Tibial nerve (tissue), 4 donors: ENCODE data around the gene DDX56.

Experiments used
- EP300 ChIP-seq, 2 donors: sonication (generic); formaldehyde crosslinking; IDR thresholded peaks; one replicate each; pipeline ENCODE4 v1.6.1; 2017; ENCODE audit warnings: antibody characterized with exemption in 2 of 2, mild to moderate bottlenecking in 1 of 2
- POLR2A ChIP-seq, 2 donors: fragments of 450-650 bp; IDR thresholded peaks; one replicate each; pipeline ENCODE4 v1.6.1; 2017; ENCODE audit warnings: antibody characterized with exemption in 2 of 2, mild to moderate bottlenecking in 2 of 2, moderate library complexity in 2 of 2
- TF ChIP-seq, protein P1 (sequence below), 5 experiments: fragments of 200-600 bp in 3 of 5; fragments of 450-650 bp in 2 of 5; sonication (generic) in 3 of 5; IDR thresholded peaks; one replicate each; pipeline ENCODE4 v1.5.1; 2016 to 2019; ENCODE audit warnings: antibody characterized with exemption in 5 of 5, mild to moderate bottlenecking in 3 of 5, moderate library complexity in 2 of 5

- TF ChIP-seq EP300 (IDR thresholded peaks at IDR 0.05), result no peak
- TF ChIP-seq, protein P1, sequence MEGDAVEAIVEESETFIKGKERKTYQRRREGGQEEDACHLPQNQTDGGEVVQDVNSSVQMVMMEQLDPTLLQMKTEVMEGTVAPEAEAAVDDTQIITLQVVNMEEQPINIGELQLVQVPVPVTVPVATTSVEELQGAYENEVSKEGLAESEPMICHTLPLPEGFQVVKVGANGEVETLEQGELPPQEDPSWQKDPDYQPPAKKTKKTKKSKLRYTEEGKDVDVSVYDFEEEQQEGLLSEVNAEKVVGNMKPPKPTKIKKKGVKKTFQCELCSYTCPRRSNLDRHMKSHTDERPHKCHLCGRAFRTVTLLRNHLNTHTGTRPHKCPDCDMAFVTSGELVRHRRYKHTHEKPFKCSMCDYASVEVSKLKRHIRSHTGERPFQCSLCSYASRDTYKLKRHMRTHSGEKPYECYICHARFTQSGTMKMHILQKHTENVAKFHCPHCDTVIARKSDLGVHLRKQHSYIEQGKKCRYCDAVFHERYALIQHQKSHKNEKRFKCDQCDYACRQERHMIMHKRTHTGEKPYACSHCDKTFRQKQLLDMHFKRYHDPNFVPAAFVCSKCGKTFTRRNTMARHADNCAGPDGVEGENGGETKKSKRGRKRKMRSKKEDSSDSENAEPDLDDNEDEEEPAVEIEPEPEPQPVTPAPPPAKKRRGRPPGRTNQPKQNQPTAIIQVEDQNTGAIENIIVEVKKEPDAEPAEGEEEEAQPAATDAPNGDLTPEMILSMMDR (IDR thresholded peaks at IDR 0.05), result peak; percentile 91 to 97 (median 95)
- no peak for TF ChIP-seq POLR2A (IDR thresholded peaks at IDR 0.05)
These were observed 8.5 kb downstream of the DDX56 start for GRCh38 chr7:44565097-44565794.
